PFSK-1 (cell line): ENCODE results near the gene PLEKHJ1.

Experiments
- POLR2AphosphoS5 ChIP-seq: IDR thresholded peaks from 2 replicates; pipeline ENCODE4 v1.6.1; 2012; ENCODE audit warnings: low read depth, mild to moderate bottlenecking, control low read depth, low read length, moderate library complexity
- SIN3A ChIP-seq: IDR thresholded peaks from 2 replicates; pipeline ENCODE4 v1.6.1; 2012; ENCODE audit warnings: mild to moderate bottlenecking, low read length, moderate library complexity, borderline replicate concordance; ENCODE audit not compliant: insufficient read depth

- TF ChIP-seq POLR2AphosphoS5 (no peak), SIN3A (no peak)
Observed at GRCh38 chr19:2261438-2262172, 25.5 kb upstream of the PLEKHJ1 start.
